GM15510 (cell line): ENCODE results near the gene PRPS1.

Experiments
- POLR2A ChIP-seq: IDR thresholded peaks from 3 replicates; pipeline ENCODE4 v1.6.1; 2011; ENCODE audit warnings: borderline replicate concordance; ENCODE audit not compliant: insufficient read length; ENCODE audit errors: extremely low read depth

Gene PRPS1

DNA sequence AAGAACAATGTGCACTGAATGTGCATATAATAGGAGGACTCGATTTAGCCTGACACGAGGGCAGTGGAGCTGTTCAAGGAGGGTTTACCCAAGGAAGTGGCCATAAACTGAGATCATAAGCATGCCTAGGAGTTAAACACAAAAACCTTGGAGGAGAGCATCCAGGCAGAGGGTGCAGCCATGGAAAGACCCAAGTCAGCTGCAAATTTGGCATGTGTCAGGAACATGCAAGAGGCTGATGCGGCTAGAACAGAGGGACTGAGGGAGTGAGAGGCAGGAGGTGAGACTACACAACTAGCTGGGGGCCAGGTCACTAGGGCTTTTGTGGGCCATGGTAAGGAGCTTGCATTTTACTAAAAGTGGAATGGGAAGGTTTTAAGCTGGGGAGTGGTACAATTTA, 55.6 kb downstream of the PRPS1 start:
- no peak for TF ChIP-seq POLR2A

- no peak for TF ChIP-seq POLR2A
Measured at GRCh38 chrX:107684956-107685385, 56.7 kb downstream of the PRPS1 start.

- no peak for TF ChIP-seq POLR2A
Measured at GRCh38 chrX:107686026-107686425, 57.7 kb downstream of the PRPS1 start.

- no peak for TF ChIP-seq POLR2A
Measured at GRCh38 chrX:107686792-107687191, 58.5 kb downstream of the PRPS1 start.

DNA sequence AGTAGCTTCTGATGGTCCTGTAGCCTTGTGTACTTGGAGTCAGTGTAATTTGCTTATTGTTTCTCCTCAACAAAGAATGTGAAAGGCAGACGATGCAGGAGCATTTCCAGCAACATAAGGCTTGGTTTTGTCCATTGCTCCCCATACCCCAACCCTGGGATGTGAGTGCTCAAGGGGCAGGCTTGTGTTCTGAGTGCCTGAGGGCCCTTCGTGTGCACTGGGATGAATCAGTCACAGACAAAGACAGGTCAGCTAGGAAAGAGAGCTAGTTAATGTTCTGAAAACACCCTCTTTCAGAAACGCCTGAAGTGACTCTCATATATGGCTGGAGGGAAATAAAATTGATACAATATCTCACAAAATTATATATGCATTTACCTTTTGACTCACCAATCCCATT, 59.1 kb downstream of the PRPS1 start:
- no peak for TF ChIP-seq POLR2A

DNA sequence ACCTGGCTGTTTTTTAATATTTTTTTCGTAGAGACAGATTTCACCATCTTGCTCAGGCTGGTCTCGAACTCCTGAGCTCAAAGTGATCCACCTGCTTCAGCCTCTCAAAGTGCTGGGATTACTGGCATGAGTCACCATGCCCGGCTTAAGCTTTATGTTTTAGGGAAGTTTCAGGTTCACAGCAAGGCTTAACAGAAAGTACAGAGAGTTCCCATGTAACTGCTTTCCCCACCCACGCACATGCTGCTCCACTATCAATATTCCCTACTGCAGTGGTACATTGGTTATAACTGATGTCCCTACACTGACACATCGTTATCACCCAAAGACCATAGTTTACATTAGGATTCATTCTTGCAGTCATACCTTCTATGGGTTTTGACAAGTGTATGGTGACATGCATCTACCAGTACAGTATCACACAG, 62.7 kb downstream of the PRPS1 start:
- TF ChIP-seq POLR2A, result no peak

GRCh38 chrX:107699616-107700015, 71.3 kb downstream of the PRPS1 start:
- TF ChIP-seq POLR2A, result no peak

DNA sequence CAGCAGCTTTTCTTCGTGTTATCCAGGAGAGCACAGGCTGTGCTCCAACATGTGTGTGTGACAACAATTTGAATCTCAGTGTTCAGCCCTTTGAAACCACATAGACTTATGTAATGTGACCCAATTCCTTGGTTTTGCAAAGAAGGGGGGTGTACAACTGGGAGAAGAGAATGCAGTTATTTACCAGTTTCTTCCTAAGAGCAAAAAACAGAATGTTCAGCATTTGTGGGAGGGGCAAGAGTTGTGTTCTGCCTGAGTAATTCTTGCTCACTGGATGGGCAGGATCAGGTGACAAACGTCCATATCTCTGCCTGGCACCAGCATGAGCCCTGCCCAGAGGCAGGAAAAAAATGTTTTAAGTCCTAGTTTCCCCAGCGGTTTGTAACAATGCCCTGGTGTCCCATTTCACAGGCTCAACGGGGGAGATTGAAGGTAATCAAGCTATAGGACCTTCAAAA, 72.0 kb downstream of the PRPS1 start:
- no peak for TF ChIP-seq POLR2A
